HepG2 (cell line): ENCODE measurements around the gene BCAN. TPM values are rescaled to one million over a fixed set of nuclear protein-coding genes. Genes with fewer than 3 reads are reported as not detected.

Source experiments
- CCDC6 ChIP-seq: sonication (generic); formaldehyde crosslinking; IDR thresholded peaks from 2 replicates; pipeline ENCODE4 v1.8.1; 2022; ENCODE audit warnings: mild to moderate bottlenecking, missing genetic modification reagents, moderate library complexity
- GTF2F1 ChIP-seq: fragments of 150-350 bp; IDR thresholded peaks from 2 replicates; pipeline ENCODE4 v1.6.1; 2014; ENCODE audit warnings: low read length
- HDAC1 ChIP-seq: sonication (generic); formaldehyde crosslinking; IDR thresholded peaks from 2 replicates; pipeline ENCODE4 v1.5.1; 2020; ENCODE audit warnings: mild to moderate bottlenecking, missing genetic modification reagents
- JARID2 ChIP-seq: sonication (generic); formaldehyde crosslinking; IDR thresholded peaks from 2 replicates; pipeline ENCODE4 v1.8.1; 2023; ENCODE audit warnings: missing genetic modification reagents, inconsistent platforms; ENCODE audit not compliant: insufficient replicate concordance
- KLF9 ChIP-seq: IDR thresholded peaks from 2 replicates; pipeline ENCODE4 v1.6.1; 2016; ENCODE audit warnings: low read depth
- KMT2A ChIP-seq: sonication (generic); formaldehyde crosslinking; IDR thresholded peaks from 2 replicates; pipeline ENCODE4 v1.4.0; 2020; ENCODE audit warnings: missing genetic modification reagents
- MATR3 ChIP-seq: sonication (generic); formaldehyde crosslinking; IDR thresholded peaks from 2 replicates; pipeline ENCODE4 v1.4.0; 2020; ENCODE audit warnings: missing genetic modification reagents
- MLX ChIP-seq: IDR thresholded peaks from 2 replicates; pipeline ENCODE4 v1.6.1; 2016
- MTA3 ChIP-seq: sonication (generic); formaldehyde crosslinking; IDR thresholded peaks from 2 replicates; pipeline ENCODE4 v1.4.0; 2020; ENCODE audit warnings: missing genetic modification reagents
- MYC ChIP-seq: sonication (generic); formaldehyde crosslinking; IDR thresholded peaks from 2 replicates; pipeline ENCODE4 v1.9.0; 2021; ENCODE audit warnings: missing genetic modification reagents, borderline replicate concordance
- RBM22 ChIP-seq: fragments of 200-400 bp; formaldehyde crosslinking; optimal IDR thresholded peaks from 2 replicates; pipeline ENCODE3; 2017; ENCODE audit warnings: mild to moderate bottlenecking, low read length, moderate library complexity
- REL ChIP-seq: sonication (generic); formaldehyde crosslinking; conservative IDR thresholded peaks from 2 replicates; pipeline ENCODE4 v1.8.0; 2022; ENCODE audit warnings: mild to moderate bottlenecking, missing genetic modification reagents, moderate library complexity
- RORA ChIP-seq: sonication (generic); formaldehyde crosslinking; IDR thresholded peaks from 2 replicates; pipeline ENCODE4 v1.5.0; 2020; ENCODE audit warnings: mild to moderate bottlenecking, missing genetic modification reagents, moderate library complexity
- TBX3 ChIP-seq: fragments of 450-650 bp; IDR thresholded peaks from 2 replicates; pipeline ENCODE4 v1.6.1; 2017; ENCODE audit warnings: antibody characterized with exemption, mild to moderate bottlenecking, inconsistent platforms, borderline replicate concordance
- THAP7 ChIP-seq: sonication (generic); formaldehyde crosslinking; IDR thresholded peaks from 2 replicates; pipeline ENCODE4 v1.8.1; 2023; ENCODE audit warnings: mild to moderate bottlenecking, missing genetic modification reagents
- THRA ChIP-seq: sonication (generic); formaldehyde crosslinking; IDR thresholded peaks from 2 replicates; pipeline ENCODE4 v1.4.0; 2020; ENCODE audit warnings: missing genetic modification reagents, borderline replicate concordance
- ZFP1 ChIP-seq: IDR thresholded peaks from 2 replicates; pipeline ENCODE4 v1.6.1; 2016
- ZFP91 ChIP-seq: sonication (generic); formaldehyde crosslinking; IDR thresholded peaks from 2 replicates; pipeline ENCODE4 v1.9.0; 2022; ENCODE audit warnings: missing genetic modification reagents, mild to moderate bottlenecking, borderline replicate concordance
- ZKSCAN8 ChIP-seq: IDR thresholded peaks from 2 replicates; pipeline ENCODE4 v1.6.1; 2016; ENCODE audit warnings: borderline replicate concordance, missing genetic modification reagents, missing compliant biosample characterization
- ZNF124 ChIP-seq: sonication (generic); formaldehyde crosslinking; IDR thresholded peaks from 2 replicates; pipeline ENCODE4 v1.4.0; 2020; ENCODE audit warnings: missing genetic modification reagents
- ZNF326 ChIP-seq: sonication (generic); formaldehyde crosslinking; IDR thresholded peaks from 2 replicates; pipeline ENCODE4 v1.4.0; 2020; ENCODE audit warnings: missing genetic modification reagents, borderline replicate concordance
- ZNF354B ChIP-seq: sonication (generic); formaldehyde crosslinking; IDR thresholded peaks from 2 replicates; pipeline ENCODE4 v1.8.0; 2022; ENCODE audit warnings: mild to moderate bottlenecking, missing genetic modification reagents
- ZNF441 ChIP-seq: sonication (generic); formaldehyde crosslinking; IDR thresholded peaks from 2 replicates; pipeline ENCODE4 v1.7.0; 2021; ENCODE audit warnings: missing genetic modification reagents, borderline replicate concordance
- ZNF503 ChIP-seq: sonication (generic); formaldehyde crosslinking; IDR thresholded peaks from 2 replicates; pipeline ENCODE4 v1.4.0; 2020; ENCODE audit warnings: missing genetic modification reagents
- ZNF572 ChIP-seq: sonication (generic); formaldehyde crosslinking; IDR thresholded peaks from 2 replicates; pipeline ENCODE4 v1.5.1; 2020; ENCODE audit warnings: mild to moderate bottlenecking, missing genetic modification reagents
- ZNF713 ChIP-seq: sonication (generic); formaldehyde crosslinking; IDR thresholded peaks from 2 replicates; pipeline ENCODE4 v1.4.0; 2020; ENCODE audit warnings: mild to moderate bottlenecking, missing genetic modification reagents
- polyA plus RNA-seq, 8 experiments: library from polyadenylated mRNA; depleted of rRNA in 3 of 8; stranded (reverse) in 7 of 8; unstranded in 1 of 8; fragments of >200 nt; fragmentation: Illumina TruSeq in 4 of 8; extraction: Trizol in 4 of 8; gene quantifications; 2 replicates each; pipeline versions ENCODE4 v1.2.1 to v1.2.3, GENCODE V29; 2011 to 2016; ENCODE audit warnings: low read depth in 4 of 8, missing spikeins in 1 of 8, mixed read lengths in 1 of 8; ENCODE audit not compliant: insufficient read depth in 1 of 8
- total RNA-seq, 5 experiments: library from RNA; depleted of rRNA; stranded (reverse); fragments of >200 nt; fragmentation: Illumina TruSeq; extraction: Trizol; gene quantifications; 2 replicates each; pipeline ENCODE4 v1.2.3, GENCODE V29; 2016; ENCODE audit warnings: low read depth in 1 of 5

Gene BCAN
- total and polyA plus RNA-seq, 2 of the 13 experiments (the other 11 are each of a cell fraction or from before 2014, with no cell fraction given), result not detected

- TF ChIP-seq THRA (CRISPR knock-in tag), result peak; percentile 75
- TF ChIP-seq THAP7, result no peak
- TF ChIP-seq TBX3, result no peak
- TF ChIP-seq MTA3 (CRISPR knock-in tag), result no peak
- TF ChIP-seq ZNF572, result no peak
- no peak for TF ChIP-seq GTF2F1
- TF ChIP-seq MLX (CRISPR knock-in tag), result no peak; the same call in none of the 2 replicates
- no peak; the same call in 1 of the 2 replicates for TF ChIP-seq ZNF326
- TF ChIP-seq MYC, result peak; percentile 84
- TF ChIP-seq ZNF441 (CRISPR knock-in tag), result peak; percentile 51; the same call in 1 of the 2 replicates
- TF ChIP-seq KLF9 (CRISPR knock-in tag), result no peak; the same call in 1 of the 2 replicates
- peak; percentile 84 for TF ChIP-seq HDAC1 (CRISPR knock-in tag)
- no peak for TF ChIP-seq ZNF124 (CRISPR knock-in tag)
- no peak for TF ChIP-seq RORA (CRISPR knock-in tag)
- no peak for TF ChIP-seq ZNF713
- TF ChIP-seq MATR3, result no peak
- TF ChIP-seq ZNF503 (CRISPR knock-in tag), result no peak
- peak; percentile 81; the same call in 1 of the 2 replicates for TF ChIP-seq CCDC6 (CRISPR knock-in tag)
- TF ChIP-seq REL (CRISPR knock-in tag), result 0 out of 2 replicates have a peak, but pooled peaks have one; percentile 23
- no peak for TF ChIP-seq KMT2A (CRISPR knock-in tag)
- peak; percentile 68 for TF ChIP-seq JARID2 (CRISPR knock-in tag)
- no peak for TF ChIP-seq RBM22
- peak; percentile 83 for TF ChIP-seq ZFP91 (CRISPR knock-in tag)
- TF ChIP-seq ZFP1 (CRISPR knock-in tag), result peak; percentile 78; the same call in 1 of the 2 replicates
- TF ChIP-seq ZKSCAN8, result peak; percentile 80
- TF ChIP-seq ZNF354B, result no peak
Measured at GRCh38 chr1:156659988-156660751, 18.3 kb downstream of the BCAN start (continued).
